Astrocyte (in vitro differentiated cells and primary cell): ENCODE measurements around the gene MORC1. TPM values are rescaled to one million over a fixed set of nuclear protein-coding genes. Genes with fewer than 3 reads are reported as not detected.

ENCODE experiments used
- DNase-seq: peaks from one replicate; pipeline ENCODE4 v3.0.0-alpha.2; 2010; ENCODE audit warnings: low read depth
- FAIRE-seq: peaks from 2 replicates; lab custom pipeline; 2011; peaks lifted over from hg19 to GRCh38; lab: Jason Lieb, UNC
- H2AFZ ChIP-seq: 2 replicates; pipeline ENCODE4 v1.6.0; 2012; ENCODE audit warnings: low read depth, low read length, inconsistent platforms
- H3K27ac ChIP-seq: 2 replicates; pipeline ENCODE4 v1.5.1; 2011; ENCODE audit warnings: low read depth, low read length, inconsistent platforms
- H3K27me3 ChIP-seq: 2 replicates; pipeline ENCODE4 v1.6.0; 2011; ENCODE audit warnings: low read length, inconsistent platforms; ENCODE audit not compliant: insufficient read depth
- H3K36me3 ChIP-seq: 2 replicates; pipeline ENCODE4 v1.5.1; 2011; ENCODE audit warnings: low read length, inconsistent platforms; ENCODE audit not compliant: insufficient read depth
- H3K4me1 ChIP-seq: 2 replicates; pipeline ENCODE4 v1.5.1; 2011; ENCODE audit warnings: low read length, inconsistent platforms; ENCODE audit not compliant: insufficient read depth
- H3K4me2 ChIP-seq: 2 replicates; pipeline ENCODE4 v1.6.0; 2012; ENCODE audit warnings: low read length, inconsistent platforms
- H3K4me3 ChIP-seq: 2 replicates; pipeline ENCODE4 v1.5.1; 2011; ENCODE audit warnings: low read depth, mild to moderate bottlenecking, low read length, inconsistent platforms; ENCODE audit not compliant: insufficient read depth
- H3K79me2 ChIP-seq: 2 replicates; pipeline ENCODE4 v1.6.0; 2012; ENCODE audit warnings: mild to moderate bottlenecking, low read length, inconsistent platforms; ENCODE audit not compliant: insufficient read depth
- H3K9ac ChIP-seq: 2 replicates; pipeline ENCODE4 v1.6.0; 2012; ENCODE audit warnings: mild to moderate bottlenecking, low read length, inconsistent platforms
- H3K9me3 ChIP-seq: 2 replicates; pipeline ENCODE4 v1.5.1; 2012; ENCODE audit warnings: low read depth, mild to moderate bottlenecking, low read length, inconsistent platforms; ENCODE audit not compliant: insufficient read depth
- H4K20me1 ChIP-seq: 2 replicates; pipeline ENCODE4 v1.6.0; 2012; ENCODE audit warnings: low read length, inconsistent platforms; ENCODE audit not compliant: insufficient read depth
- H3K27ac Mint-ChIP-seq: one replicate; pipeline ENCODE4 v1.8.0; 2021; ENCODE audit warnings: mild to moderate bottlenecking, mixed read lengths; ENCODE audit not compliant: unreplicated experiment
- H3K27me3 Mint-ChIP-seq: one replicate; pipeline ENCODE4 v1.8.0; 2021; ENCODE audit warnings: low read depth, mixed read lengths; ENCODE audit not compliant: unreplicated experiment
- H3K36me3 Mint-ChIP-seq: one replicate; pipeline ENCODE4 v1.8.0; 2021; ENCODE audit warnings: low read depth, mixed read lengths; ENCODE audit not compliant: unreplicated experiment
- H3K4me1 Mint-ChIP-seq: one replicate; pipeline ENCODE4 v1.8.0; 2021; ENCODE audit warnings: low read depth, mixed read lengths; ENCODE audit not compliant: unreplicated experiment
- H3K4me3 Mint-ChIP-seq: one replicate; pipeline ENCODE4 v1.8.0; 2021; ENCODE audit warnings: mild to moderate bottlenecking, moderate library complexity, mixed read lengths; ENCODE audit not compliant: unreplicated experiment
- H3K9me3 Mint-ChIP-seq: one replicate; pipeline ENCODE4 v1.8.0; 2021; ENCODE audit warnings: mild to moderate bottlenecking, mixed read lengths; ENCODE audit not compliant: unreplicated experiment
- CTCF ChIP-seq: IDR thresholded peaks from 2 replicates; pipeline ENCODE4 v1.5.1; 2011; ENCODE audit warnings: low read depth, mild to moderate bottlenecking, inconsistent platforms, low read length, moderate library complexity; ENCODE audit not compliant: insufficient read depth
- EZH2 ChIP-seq: IDR thresholded peaks from 2 replicates; pipeline ENCODE4 v1.6.1; 2012; ENCODE audit warnings: mild to moderate bottlenecking, low read length, inconsistent platforms; ENCODE audit not compliant: insufficient read depth
- total RNA-seq: library from RNA; stranded (reverse); gene quantifications from 2 replicates; pipeline ENCODE4 v1.2.1, GENCODE V29; 2021

Gene MORC1
- total RNA-seq, 1 donor from 2014 or later, result not detected

GRCh38 chr3:108909799-108910198, 208.1 kb downstream of the MORC1 start:
- H3K9me3 Mint-ChIP-seq, result no peaks in the 10 kb centered on the region
- no peaks in the 10 kb centered on the region for H3K4me1 Mint-ChIP-seq
- Histone ChIP-seq H4K20me1 (no peaks in the 10 kb centered on the region), H3K9me3 (no peaks in the 10 kb centered on the region), H3K4me1 (peaks cover 5% of the 10 kb centered on the region), H3K79me2 (no peaks in the 10 kb centered on the region), H3K9ac (no peak overlapping the region), H3K27ac (no peak overlapping the region), H2AFZ (no peak overlapping the region), H3K4me2 (no peak overlapping the region), H3K27me3 (no peaks in the 10 kb centered on the region), H3K4me3 (no peak overlapping the region), H3K36me3 (no peaks in the 10 kb centered on the region)
- H3K27me3 Mint-ChIP-seq, result peaks cover 8% of the 10 kb centered on the region
- TF ChIP-seq EZH2, result no peak
- TF ChIP-seq CTCF, result no peak
- no peak for DNase-seq
- no peak overlapping the region for H3K4me3 Mint-ChIP-seq
- FAIRE-seq, result no peak
- H3K27ac Mint-ChIP-seq, result no peak overlapping the region
- no peaks in the 10 kb centered on the region for H3K36me3 Mint-ChIP-seq

Other genes starting within 250 kb of the MORC1 start
- not detected in 2 replicates for gene GUCA1C, start 164.3 kb downstream of the MORC1 start, total RNA-seq
- gene C3orf85, start 18.6 kb upstream of the MORC1 start, total RNA-seq, result not detected in 2 replicates
- 0.48 and 0.89 TPM in 2 replicates for gene DPPA2, start 198.4 kb upstream of the MORC1 start, total RNA-seq
- gene DPPA4, start 219.4 kb upstream of the MORC1 start, total RNA-seq, result 81.5 and 83.0 TPM in 2 replicates